Measurements from ENCODE around the gene PUSL1.

PUSL1 gene

DNA sequence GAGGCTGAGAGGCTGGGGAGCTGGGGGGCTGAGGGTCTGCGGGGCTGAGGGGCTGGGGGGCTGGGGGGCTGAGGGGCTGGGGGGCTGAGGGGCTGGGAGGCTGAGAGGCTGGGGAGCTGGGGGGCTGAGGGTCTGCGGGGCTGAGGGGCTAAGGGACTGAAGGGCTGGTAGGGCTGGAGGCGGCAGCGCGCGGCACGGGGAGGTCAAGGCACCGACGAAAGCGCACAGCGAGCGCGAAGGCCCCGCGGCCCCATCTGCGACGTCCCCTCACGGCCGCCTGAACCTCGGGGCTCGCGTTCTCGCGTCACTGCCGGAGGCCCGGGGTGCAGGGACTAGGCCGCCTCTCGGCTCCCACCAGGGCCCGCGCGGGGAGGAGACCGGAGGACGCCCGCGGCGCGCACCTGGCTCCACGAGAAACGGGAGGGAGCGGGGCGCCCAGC lies 15.7 kb downstream of the PUSL1 start:
- in situ Hi-C loops (cut with MboI; ENCODE audit: low sequenced_read_pairs) = no loop called here

DNA sequence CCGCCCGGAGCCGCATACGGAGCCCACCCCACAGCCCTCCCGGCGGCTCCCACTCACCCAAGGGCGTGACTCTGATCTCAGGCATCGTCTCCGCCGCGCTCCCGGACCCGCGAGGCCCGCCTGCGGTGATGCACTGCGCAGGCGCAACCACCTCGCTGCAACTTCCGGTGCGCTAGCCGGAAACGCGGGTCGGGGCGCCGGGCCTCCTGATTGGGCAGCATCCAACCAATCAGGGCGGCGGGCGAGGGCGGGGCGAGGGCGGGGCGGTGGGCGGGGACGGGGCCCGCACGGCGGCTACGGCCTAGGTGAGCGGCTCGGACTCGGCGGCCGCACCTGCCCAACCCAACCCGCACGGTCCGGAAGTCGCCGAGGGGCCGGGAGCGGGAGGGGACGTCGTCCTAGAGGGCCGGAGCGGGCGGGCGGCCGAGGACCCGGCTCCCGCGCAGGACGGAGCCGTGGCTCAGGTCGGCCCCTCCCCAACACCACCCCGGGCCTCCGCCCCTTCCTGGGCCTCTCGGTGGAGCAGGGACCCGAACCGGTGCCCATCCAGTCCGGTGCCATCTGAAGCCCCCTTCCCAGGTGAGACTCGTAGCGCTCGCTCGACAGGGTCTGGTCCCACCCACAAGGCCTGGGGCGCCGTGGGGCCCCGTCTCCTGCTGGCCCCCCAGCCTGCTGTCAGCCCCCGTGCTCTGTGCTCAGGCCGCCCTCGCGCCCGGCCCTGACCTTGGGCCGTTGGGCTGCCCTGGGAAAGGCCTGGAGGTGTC lies 16.3 kb downstream of the PUSL1 start, which contains the start of the genes CPTP and INTS11:
Gene CPTP (plus strand): TSS at position 279 of the 764 bp plus-strand sequence. CDS start 2,109 bp downstream, outside the sequence.
Gene INTS11 (minus strand): TSS at position 137 of the 764 bp plus-strand sequence. CDS start 52 bp downstream, at position 85.
- in situ Hi-C loops (cut with MboI; ENCODE audit: low sequenced_read_pairs) = no loop called here

DNA sequence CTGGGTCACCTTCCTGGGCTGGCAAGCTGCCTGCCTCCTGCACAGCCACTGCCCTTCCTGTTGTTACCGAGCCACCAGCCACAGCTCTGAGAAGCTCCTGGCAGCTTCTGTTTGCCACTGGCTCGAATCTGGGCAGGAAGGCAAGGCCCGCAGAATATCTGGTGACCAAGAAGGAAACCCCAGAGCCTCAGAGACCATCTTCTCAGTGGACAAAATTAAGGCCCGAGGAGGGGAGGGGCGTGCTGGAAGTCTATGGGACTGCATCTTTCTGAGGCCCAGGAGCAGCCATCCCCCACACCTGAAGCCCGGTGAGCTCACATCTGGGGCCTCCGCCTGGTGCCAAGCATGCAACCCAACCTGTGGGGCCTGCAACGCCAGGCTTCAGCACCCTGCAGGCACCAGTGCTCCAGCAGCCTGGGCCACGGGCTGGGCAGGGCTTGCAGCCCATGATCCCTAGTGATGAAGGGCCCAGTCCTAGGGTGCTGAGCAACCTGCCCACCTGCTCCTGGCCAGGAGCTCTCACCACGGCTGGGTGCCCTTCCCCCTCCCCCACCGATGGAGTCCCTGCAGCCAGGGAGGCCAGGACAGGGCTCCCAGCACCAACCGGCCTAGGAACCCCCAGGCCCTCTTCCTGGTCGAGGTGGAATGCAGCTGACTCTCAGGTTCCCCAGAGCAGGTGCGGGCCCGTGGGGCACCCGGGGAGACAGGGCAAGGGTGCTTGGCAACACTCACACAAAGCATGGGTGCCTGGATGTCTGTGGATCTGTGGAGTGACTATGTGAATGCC lies 17.1 kb downstream of the PUSL1 start:
- in situ Hi-C loops (cut with MboI; ENCODE audit: low sequenced_read_pairs) = no loop called here

DNA sequence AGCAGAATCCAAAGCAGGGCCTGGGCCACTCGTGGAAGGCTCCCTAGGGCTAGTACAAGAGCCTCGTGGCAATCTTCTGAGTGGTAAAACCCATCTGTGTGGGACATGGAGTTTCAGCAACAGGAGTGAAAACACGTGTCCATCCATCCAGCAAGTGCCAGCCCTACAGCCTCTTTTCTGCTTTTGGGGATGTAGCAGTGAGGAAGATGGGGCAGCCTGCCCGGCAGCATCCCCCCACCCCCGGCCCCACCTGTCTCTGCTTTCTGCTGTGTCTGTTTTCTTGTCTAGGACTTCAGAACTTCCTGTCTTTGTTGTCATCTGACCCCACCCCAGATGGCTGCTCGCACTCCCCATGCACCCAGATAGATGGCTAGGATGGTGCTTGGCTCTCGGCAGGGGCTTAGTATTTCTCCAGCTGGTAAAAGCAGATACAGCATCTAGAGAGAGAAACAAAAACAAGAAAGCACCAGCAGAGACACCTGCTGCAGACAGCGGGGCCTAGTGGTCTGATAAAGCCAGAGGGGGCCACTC lies 17.7 kb downstream of the PUSL1 start:
- in situ Hi-C loops (cut with MboI; ENCODE audit: low sequenced_read_pairs) = no loop called here

DNA sequence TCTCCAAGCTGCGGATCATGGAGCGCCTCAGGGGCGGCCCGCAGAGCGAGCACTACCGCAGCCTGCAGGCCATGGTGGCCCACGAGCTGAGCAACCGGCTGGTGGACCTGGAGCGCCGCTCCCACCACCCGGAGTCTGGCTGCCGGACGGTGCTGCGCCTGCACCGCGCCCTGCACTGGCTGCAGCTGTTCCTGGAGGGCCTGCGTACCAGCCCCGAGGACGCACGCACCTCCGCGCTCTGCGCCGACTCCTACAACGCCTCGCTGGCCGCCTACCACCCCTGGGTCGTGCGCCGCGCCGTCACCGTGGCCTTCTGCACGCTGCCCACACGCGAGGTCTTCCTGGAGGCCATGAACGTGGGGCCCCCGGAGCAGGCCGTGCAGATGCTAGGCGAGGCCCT lies 18.9 kb downstream of the PUSL1 start:
- in situ Hi-C loops (cut with MboI; ENCODE audit: low sequenced_read_pairs) = no loop called here

DNA sequence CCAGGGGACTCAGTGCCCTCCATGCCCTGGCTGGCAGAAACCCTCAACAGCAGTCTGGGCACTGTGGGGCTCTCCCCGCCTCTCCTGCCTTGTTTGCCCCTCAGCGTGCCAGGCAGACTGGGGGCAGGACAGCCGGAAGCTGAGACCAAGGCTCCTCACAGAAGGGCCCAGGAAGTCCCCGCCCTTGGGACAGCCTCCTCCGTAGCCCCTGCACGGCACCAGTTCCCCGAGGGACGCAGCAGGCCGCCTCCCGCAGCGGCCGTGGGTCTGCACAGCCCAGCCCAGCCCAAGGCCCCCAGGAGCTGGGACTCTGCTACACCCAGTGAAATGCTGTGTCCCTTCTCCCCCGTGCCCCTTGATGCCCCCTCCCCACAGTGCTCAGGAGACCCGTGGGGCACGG lies 19.9 kb downstream of the PUSL1 start:
- in situ Hi-C loops (cut with MboI; ENCODE audit: low sequenced_read_pairs) = no loop called here

DNA sequence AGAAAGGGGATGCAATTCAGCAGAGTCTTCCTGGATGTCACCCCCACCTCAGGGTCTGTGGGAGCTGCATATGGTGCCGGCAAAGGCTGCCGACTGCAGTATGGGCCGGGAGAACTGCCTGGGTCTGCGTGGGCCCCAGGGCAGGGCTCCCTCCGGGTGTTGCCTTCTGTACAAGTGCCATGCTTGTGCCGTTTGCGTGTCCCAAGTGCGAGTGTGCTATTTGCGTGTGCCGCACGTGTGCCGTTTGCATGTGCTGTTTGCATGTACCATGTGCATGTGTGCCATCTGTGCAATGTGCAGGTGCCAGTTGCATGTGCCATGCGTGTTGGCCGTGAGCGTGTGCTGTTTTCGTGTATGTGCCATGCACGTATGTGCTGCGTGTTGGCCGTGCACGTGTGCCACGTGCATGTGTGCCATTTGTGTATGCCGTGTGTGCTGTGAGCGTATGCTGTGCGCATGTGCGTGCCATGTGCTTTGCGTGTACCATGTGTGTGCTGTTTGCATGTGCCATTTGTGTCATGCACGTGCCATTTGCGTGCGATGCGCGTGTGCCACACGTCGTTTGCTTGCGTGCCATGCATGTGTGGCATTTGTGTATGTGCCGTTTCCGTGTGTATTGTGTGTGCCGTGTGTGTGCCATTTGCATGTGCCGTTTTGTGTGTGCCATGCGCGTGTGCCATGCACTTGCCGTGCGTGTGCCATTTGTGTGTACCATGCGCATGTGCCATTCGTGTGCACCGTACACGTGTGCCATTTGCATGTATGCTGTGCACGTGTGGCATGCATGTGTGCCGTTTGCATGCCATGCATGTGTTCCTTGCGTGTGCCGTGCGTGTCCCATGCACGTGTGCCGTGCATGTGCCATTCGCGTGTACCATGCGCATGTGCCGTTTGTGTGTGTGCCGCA lies 21.2 kb downstream of the PUSL1 start:
- in situ Hi-C loops (cut with MboI; ENCODE audit: low sequenced_read_pairs) = no loop called here

DNA sequence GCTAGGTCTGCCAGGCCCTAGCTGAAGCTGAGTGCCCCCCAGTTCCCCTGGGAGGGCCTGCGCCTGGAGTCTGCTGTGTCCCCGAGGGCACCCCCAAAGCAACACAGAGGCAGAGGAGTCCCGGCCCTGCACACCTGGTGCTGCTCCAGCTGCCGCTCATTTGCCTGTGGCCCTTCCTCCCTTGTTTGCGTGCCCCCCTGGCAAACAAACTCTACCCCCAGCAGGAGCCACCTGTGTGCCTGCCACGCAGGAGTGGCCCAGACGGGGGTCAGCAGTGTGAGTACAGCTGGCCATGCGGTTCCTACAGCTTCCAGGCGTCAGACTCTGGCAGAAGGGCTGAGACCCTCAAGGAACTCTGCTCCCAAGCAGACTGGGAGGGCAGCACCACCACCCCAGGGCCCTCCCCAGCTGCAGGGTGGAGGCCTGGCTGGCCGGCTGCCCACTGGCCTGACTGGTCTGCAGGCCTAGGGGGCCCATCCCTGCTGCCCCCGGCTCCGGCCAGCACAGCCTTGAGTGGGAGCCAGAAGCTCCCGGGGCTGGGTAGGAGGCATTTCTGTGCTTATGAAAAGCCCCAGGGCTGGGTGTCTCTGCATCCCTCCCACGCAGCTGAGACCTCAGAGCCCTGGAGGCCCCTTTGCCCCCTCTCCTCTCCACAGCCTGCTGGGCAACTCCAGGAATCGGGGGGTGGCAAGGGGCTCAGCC lies 22.1 kb downstream of the PUSL1 start:
- in situ Hi-C loops (cut with MboI; ENCODE audit: low sequenced_read_pairs) = no loop called here

DNA sequence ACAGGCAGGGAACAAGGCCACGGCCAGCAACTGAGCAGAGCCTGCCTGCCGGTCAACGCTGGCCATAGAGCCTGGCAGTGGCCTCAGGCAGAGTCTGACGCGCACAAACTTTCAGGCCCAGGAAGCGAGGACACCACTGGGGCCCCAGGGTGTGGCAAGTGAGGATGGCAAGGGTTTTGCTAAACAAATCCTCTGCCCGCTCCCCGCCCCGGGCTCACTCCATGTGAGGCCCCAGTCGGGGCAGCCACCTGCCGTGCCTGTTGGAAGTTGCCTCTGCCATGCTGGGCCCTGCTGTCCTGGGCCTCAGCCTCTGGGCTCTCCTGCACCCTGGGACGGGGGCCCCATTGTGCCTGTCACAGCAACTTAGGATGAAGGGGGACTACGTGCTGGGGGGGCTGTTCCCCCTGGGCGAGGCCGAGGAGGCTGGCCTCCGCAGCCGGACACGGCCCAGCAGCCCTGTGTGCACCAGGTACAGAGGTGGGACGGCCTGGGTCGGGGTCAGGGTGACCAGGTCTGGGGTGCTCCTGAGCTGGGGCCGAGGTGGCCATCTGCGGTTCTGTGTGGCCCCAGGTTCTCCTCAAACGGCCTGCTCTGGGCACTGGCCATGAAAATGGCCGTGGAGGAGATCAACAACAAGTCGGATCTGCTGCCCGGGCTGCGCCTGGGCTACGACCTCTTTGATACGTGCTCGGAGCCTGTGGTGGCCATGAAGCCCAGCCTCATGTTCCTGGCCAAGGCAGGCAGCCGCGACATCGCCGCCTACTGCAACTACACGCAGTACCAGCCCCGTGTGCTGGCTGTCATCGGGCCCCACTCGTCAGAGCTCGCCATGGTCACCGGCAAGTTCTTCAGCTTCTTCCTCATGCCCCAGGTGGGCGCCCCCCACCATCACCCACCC lies 22.9 kb downstream of the PUSL1 start, which contains the start of gene TAS1R3:
Gene TAS1R3 (plus strand): TSS at position 213 of the 898 bp plus-strand sequence. CDS start 66 bp downstream, at position 279.
- in situ Hi-C loops (cut with MboI; ENCODE audit: low sequenced_read_pairs) = no loop called here

DNA sequence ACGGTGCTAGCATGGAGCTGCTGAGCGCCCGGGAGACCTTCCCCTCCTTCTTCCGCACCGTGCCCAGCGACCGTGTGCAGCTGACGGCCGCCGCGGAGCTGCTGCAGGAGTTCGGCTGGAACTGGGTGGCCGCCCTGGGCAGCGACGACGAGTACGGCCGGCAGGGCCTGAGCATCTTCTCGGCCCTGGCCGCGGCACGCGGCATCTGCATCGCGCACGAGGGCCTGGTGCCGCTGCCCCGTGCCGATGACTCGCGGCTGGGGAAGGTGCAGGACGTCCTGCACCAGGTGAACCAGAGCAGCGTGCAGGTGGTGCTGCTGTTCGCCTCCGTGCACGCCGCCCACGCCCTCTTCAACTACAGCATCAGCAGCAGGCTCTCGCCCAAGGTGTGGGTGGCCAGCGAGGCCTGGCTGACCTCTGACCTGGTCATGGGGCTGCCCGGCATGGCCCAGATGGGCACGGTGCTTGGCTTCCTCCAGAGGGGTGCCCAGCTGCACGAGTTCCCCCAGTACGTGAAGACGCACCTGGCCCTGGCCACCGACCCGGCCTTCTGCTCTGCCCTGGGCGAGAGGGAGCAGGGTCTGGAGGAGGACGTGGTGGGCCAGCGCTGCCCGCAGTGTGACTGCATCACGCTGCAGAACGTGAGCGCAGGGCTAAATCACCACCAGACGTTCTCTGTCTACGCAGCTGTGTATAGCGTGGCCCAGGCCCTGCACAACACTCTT lies 23.8 kb downstream of the PUSL1 start:
- in situ Hi-C loops (cut with MboI; ENCODE audit: low sequenced_read_pairs) = no loop called here

DNA sequence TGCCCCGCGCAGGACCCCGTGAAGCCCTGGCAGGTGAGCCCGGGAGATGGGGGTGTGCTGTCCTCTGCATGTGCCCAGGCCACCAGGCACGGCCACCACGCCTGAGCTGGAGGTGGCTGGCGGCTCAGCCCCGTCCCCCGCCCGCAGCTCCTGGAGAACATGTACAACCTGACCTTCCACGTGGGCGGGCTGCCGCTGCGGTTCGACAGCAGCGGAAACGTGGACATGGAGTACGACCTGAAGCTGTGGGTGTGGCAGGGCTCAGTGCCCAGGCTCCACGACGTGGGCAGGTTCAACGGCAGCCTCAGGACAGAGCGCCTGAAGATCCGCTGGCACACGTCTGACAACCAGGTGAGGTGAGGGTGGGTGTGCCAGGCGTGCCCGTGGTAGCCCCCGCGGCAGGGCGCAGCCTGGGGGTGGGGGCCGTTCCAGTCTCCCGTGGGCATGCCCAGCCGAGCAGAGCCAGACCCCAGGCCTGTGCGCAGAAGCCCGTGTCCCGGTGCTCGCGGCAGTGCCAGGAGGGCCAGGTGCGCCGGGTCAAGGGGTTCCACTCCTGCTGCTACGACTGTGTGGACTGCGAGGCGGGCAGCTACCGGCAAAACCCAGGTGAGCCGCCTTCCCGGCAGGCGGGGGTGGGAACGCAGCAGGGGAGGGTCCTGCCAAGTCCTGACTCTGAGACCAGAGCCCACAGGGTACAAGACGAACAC lies 24.5 kb downstream of the PUSL1 start:
- in situ Hi-C loops (cut with MboI; ENCODE audit: low sequenced_read_pairs) = no loop called here

DNA sequence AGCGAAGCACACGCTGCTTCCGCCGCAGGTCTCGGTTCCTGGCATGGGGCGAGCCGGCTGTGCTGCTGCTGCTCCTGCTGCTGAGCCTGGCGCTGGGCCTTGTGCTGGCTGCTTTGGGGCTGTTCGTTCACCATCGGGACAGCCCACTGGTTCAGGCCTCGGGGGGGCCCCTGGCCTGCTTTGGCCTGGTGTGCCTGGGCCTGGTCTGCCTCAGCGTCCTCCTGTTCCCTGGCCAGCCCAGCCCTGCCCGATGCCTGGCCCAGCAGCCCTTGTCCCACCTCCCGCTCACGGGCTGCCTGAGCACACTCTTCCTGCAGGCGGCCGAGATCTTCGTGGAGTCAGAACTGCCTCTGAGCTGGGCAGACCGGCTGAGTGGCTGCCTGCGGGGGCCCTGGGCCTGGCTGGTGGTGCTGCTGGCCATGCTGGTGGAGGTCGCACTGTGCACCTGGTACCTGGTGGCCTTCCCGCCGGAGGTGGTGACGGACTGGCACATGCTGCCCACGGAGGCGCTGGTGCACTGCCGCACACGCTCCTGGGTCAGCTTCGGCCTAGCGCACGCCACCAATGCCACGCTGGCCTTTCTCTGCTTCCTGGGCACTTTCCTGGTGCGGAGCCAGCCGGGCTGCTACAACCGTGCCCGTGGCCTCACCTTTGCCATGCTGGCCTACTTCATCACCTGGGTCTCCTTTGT lies 25.3 kb downstream of the PUSL1 start:
- in situ Hi-C loops (cut with MboI; ENCODE audit: low sequenced_read_pairs) = no loop called here

DNA sequence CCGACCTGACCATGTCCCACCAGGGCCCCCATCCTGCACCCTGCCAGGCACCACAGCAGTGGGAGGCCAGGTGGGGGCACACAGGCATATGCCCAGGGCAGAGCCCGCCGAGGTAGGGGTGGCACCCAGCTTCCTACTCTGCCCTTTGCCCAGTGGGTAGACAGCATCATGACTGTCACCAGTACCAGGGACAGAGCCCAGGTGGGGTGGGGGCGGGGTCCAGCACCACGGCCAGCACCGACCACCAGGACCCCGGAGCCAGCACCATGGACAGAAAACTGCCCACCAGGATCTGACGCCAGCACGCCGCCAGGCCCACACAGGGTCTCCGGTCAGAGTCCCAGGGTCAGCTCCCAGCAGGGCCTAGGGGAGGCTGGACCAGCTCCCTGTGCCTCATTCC lies 26.4 kb downstream of the PUSL1 start:
- in situ Hi-C loops (cut with MboI; ENCODE audit: low sequenced_read_pairs) = no loop called here

DNA sequence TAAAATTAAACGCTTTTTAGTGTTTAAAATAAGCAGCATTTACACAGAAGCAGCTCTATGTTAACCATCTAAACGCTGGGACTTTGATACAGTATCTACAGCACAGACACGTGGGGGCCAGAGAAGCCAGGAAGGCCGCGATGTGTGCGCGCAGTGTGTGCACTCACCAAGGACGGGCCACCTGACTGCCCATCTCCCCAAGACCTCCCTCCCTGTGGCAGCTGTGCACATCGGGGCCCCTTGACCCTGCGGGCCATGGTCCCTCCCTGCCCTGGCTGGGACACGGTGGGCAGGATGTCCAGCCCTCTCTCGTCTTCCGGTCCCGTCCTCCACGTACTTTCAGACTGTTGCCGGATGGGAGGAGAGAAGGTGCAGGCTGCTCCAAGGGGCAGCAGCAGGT lies 26.9 kb downstream of the PUSL1 start:
- in situ Hi-C loops (cut with MboI; ENCODE audit: low sequenced_read_pairs) = no loop called here

DNA sequence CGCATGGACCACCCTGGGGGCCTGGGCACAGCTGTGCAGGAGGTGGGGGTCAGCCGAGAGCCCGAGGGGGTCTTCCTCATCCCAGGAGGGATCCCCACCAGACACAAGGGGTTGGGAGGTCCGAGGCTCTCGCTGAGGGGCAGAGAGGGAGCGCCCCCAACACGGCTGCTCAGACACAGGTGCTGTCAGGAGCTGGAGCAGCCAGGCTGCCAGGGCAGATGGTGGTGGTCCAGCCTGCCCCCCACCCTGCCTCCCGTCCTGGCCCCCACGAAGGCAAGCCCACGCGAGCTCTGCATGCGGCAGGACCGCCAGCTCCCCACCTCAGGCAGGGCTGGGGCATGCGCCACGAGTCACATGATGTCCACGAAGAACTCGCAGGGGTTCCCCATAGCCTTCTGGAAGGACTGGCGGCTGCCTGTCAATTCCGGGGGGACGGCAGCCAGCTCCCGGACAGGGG lies 27.4 kb downstream of the PUSL1 start:
- in situ Hi-C loops (cut with MboI; ENCODE audit: low sequenced_read_pairs) = no loop called here

DNA sequence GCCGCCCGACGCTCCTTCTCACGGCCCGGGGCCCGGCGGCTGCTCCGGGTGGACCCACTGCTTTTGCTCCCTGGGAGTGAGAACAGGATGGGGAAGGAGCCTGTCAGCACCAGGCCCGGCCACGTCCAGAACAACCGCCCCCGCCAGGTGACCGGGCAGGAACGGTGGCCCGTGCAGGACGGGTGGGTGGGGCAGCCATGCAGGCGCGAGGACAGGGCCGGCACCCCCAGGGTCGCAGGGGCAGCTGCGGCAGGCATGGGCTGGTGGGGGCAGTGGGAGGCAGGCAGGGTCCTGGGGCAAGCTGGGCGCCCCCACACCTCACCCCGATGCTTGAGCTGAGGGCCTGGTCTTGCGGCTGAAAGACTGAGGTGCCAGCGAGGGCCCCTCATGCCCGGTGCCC lies 28.0 kb downstream of the PUSL1 start:
- in situ Hi-C loops (cut with MboI; ENCODE audit: low sequenced_read_pairs) = no loop called here
